Thoracic aorta (tissue), 2 donors: ENCODE data around the gene CBFB. TPM values are rescaled to one million over a fixed set of nuclear protein-coding genes. Genes with fewer than 3 reads are reported as not detected.

ENCODE experiments used
- ATAC-seq: fragments of 150-250 bp; one replicate; pipeline ENCODE4 v1.8.0; 2017; ENCODE audit warnings: low read depth; ENCODE audit not compliant: insufficient number of reproducible peaks, low FRiP score
- DNase-seq: peaks from one replicate; pipeline ENCODE4 v3.0.0-alpha.2; 2020; ENCODE audit warnings: low spot score
- H3K27ac ChIP-seq, 2 donors: fragments of 200-600 bp; sonication (generic); 1 replicate in 1 of 2; 2 replicates in 1 of 2; pipeline ENCODE4 v1.5.1; 2016; ENCODE audit warnings: mild to moderate bottlenecking in 2 of 2, moderate library complexity in 2 of 2
- H3K27me3 ChIP-seq: fragments of 200-600 bp; sonication (generic); replicated peaks from 2 replicates; pipeline ENCODE4 v1.6.0; 2016; ENCODE audit warnings: mild to moderate bottlenecking; ENCODE audit not compliant: insufficient read depth
- H3K36me3 ChIP-seq: fragments of 200-600 bp; sonication (generic); one replicate; pipeline ENCODE4 v1.5.1; 2016
- H3K4me1 ChIP-seq, 2 donors: fragments of 200-600 bp; sonication (generic); 1 replicate in 1 of 2; 2 replicates in 1 of 2; pipeline versions ENCODE4 v1.5.1 to v1.6.0; 2016; ENCODE audit warnings: low read depth in 2 of 2, mild to moderate bottlenecking in 1 of 2; ENCODE audit not compliant: control insufficient read depth in 1 of 2
- H3K4me3 ChIP-seq: fragments of 200-600 bp; sonication (generic); 2 replicates; pipeline ENCODE4 v1.5.1; 2016; ENCODE audit warnings: mild to moderate bottlenecking
- H3K9me3 ChIP-seq: fragments of 200-600 bp; sonication (generic); 2 replicates; pipeline ENCODE4 v1.5.1; 2016
- total RNA-seq, 2 donors: library from RNA; depleted of rRNA; stranded (reverse); fragments of >200 nt; gene quantifications; one replicate each; pipeline versions ENCODE4 v1.1.0 to v1.2.3, GENCODE V29; 2016
- TF ChIP-seq, protein P1 (sequence below): fragments of 200-600 bp; sonication (generic); IDR thresholded peaks from one replicate; pipeline ENCODE4 v1.5.1; 2019; ENCODE audit warnings: antibody characterized with exemption

CBFB gene
- total RNA-seq, 2 donors from 2014 or later: 28.3 to 79.7 TPM

DNA sequence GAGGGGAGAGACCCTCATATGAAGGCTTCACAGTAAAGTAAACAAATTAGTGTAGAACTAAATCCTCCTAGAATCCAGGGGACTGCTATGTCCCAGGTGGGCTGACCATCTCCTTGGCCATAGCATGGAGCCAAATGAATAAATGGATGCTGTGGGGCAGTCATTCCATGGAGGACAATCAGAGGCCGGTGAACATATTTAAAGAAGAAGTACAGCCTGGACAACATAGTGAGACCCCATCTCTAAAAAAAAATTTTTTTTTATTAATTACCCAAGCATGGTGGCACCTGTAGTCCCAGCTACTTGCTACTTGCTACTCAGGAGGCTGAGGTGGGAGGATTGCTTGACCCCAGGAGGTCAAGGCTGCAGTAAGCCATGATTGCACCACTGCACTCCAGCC is 5.3 kb upstream of the CBFB start:
- H3K4me1 ChIP-seq: peaks cover 4 to 6% of the 10 kb centered on the region in 2 donors
- ATAC-seq (no peak), DNase-seq (no peak)
- no peaks in the 10 kb centered on the region for H3K36me3 ChIP-seq
- no peak overlapping the region for H3K27ac ChIP-seq
- TF ChIP-seq, protein P1, sequence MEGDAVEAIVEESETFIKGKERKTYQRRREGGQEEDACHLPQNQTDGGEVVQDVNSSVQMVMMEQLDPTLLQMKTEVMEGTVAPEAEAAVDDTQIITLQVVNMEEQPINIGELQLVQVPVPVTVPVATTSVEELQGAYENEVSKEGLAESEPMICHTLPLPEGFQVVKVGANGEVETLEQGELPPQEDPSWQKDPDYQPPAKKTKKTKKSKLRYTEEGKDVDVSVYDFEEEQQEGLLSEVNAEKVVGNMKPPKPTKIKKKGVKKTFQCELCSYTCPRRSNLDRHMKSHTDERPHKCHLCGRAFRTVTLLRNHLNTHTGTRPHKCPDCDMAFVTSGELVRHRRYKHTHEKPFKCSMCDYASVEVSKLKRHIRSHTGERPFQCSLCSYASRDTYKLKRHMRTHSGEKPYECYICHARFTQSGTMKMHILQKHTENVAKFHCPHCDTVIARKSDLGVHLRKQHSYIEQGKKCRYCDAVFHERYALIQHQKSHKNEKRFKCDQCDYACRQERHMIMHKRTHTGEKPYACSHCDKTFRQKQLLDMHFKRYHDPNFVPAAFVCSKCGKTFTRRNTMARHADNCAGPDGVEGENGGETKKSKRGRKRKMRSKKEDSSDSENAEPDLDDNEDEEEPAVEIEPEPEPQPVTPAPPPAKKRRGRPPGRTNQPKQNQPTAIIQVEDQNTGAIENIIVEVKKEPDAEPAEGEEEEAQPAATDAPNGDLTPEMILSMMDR: no peak
- H3K27me3 ChIP-seq: no peaks in the 10 kb centered on the region
- H3K4me3 ChIP-seq: no peak overlapping the region
- no peaks in the 10 kb centered on the region for H3K9me3 ChIP-seq

DNA sequence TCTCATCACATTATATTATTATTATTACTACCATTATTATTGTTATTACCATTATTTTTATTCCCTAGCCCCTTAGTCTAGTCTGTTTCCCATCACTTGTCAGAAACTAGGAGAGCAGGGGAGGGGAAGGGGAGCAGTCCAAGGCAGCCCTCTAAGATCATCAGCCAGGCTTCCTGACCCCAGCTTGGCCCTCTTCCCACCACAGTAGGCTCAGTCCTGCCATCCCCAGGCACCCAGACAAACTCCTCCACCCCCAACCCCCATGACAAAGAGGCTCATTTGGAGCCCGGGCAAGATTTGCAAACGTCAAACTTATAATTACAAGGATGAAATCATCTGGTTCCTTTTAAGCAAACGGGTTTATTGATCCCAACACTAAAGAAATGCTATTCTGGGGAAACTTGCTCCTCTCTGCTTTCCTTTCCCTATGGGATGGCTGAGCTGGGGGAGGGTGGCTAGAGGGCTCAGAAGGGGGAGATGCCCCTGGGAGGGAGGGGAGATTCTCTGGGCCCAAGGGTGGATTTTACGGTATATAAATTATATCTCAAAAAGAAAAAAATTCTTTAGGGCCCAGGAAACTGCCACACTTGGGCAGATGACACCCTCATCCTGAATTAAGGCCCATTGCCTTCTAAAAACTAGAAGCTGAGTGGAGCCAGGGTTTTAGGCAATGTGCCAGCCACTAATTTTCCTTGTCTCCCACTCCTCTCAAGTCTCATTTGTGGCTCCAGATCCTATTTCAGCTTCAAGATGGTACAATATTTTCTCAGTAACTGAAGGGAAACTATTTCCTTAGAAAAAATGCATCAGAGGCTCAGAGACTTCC is 4.4 kb upstream of the CBFB start:
- H3K27me3 ChIP-seq: no peaks in the 10 kb centered on the region
- H3K4me1 ChIP-seq: peaks cover 4 to 6% of the 10 kb centered on the region in 2 donors
- TF ChIP-seq, protein P1: no peak
- H3K27ac ChIP-seq: no peak overlapping the region
- H3K4me3 ChIP-seq: no peak overlapping the region
- ATAC-seq: no peak
- DNase-seq: no peak
- no peaks in the 10 kb centered on the region for H3K9me3 ChIP-seq
- no peaks in the 10 kb centered on the region for H3K36me3 ChIP-seq

DNA sequence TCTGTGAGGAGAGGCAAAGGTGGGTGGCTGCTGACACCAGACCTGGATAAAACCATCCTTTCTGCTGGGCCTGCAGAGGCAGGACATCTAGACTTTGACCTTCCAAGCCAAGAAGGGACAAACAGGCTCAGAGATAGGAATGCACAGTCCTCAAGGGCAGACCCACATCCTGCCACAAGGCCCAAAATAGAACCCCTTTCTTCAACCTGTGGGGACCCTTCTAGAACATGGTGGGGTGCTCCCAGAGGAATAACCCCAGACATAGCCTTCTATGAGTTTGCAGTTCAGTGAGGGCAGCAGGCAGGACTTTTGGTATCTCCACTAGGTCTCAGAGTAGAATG is 3.8 kb upstream of the CBFB start:
- no peak overlapping the region for H3K4me3 ChIP-seq
- H3K4me1 ChIP-seq: peaks cover 4 to 7% of the 10 kb centered on the region in 2 donors
- ATAC-seq: no peak
- TF ChIP-seq, protein P1: no peak
- H3K27me3 ChIP-seq: no peaks in the 10 kb centered on the region
- no peaks in the 10 kb centered on the region for H3K9me3 ChIP-seq
- H3K27ac ChIP-seq: no peak overlapping the region
- no peaks in the 10 kb centered on the region for H3K36me3 ChIP-seq
- no peak for DNase-seq

DNA sequence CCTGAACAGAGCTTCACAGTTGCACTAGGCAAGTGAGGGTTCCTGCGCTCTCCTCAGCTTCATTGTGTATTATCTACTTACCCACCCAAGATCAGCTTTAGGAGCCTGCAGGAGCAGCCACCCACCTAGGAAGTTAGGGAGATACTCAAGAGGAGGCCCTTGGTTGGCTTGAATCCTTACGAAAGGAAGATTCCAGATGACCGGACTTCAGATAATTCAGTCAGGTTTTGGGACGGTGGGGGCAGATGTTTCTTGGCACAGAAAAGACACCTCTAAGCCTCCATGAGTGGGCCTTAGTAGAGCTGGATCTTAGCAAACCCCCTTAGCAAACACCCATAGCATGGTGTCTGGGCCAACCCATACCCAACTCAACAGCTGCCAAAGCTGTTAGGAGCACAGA is 2.4 kb upstream of the CBFB start:
- H3K9me3 ChIP-seq: no peaks in the 10 kb centered on the region
- H3K4me3 ChIP-seq: no peak overlapping the region
- H3K27me3 ChIP-seq: no peaks in the 10 kb centered on the region
- DNase-seq (no peak), ATAC-seq (no peak)
- no peak overlapping the region for H3K27ac ChIP-seq
- peaks cover 17 to 21% of the 10 kb centered on the region in 2 donors for H3K4me1 ChIP-seq
- TF ChIP-seq, protein P1: no peak
- H3K36me3 ChIP-seq: peaks cover 5% of the 10 kb centered on the region

DNA sequence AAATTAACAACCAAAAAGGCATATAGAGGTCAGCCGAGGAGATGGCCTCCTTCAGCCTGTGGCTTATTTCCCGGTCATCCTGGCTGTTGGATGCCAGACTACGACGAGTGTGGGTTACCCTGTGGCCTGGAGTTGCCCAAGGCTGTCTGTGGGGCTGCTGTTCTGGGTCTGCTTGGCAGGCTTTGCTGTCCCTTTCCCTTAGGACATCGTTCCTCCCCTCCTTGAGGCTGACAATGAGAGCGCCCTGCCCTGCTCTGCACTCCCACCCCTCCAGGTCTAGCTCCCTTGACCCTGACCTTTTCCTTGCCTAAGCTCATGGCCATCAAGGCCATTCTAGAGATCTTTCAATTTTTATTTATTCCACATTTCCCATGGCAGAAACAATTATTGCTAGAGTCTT is 1.9 kb upstream of the CBFB start:
- H3K36me3 ChIP-seq: peaks cover 8% of the 10 kb centered on the region
- no peaks in the 10 kb centered on the region for H3K9me3 ChIP-seq
- ATAC-seq: no peak
- H3K27ac ChIP-seq: no peak overlapping the region
- H3K4me1 ChIP-seq: peaks cover 17 to 26% of the 10 kb centered on the region in 2 donors
- no peaks in the 10 kb centered on the region for H3K27me3 ChIP-seq
- TF ChIP-seq, protein P1: no peak
- no peak overlapping the region for H3K4me3 ChIP-seq
- no peak for DNase-seq
